Esophagus squamous epithelium (tissue), 5 donors: ENCODE measurements around the gene KBTBD6. TPM values are rescaled to one million over a fixed set of nuclear protein-coding genes. Genes with fewer than 3 reads are reported as not detected.
"Not testable (repeated sequence)": the region's sequence is repeated elsewhere in the genome, so short reads cannot be mapped to it uniquely, and the experiment has no call there.

Source experiments
- DNase-seq: peaks from one replicate; lab custom pipeline; 2025; lab: John Stamatoyannopoulos, UW
- H3K27ac ChIP-seq, 4 donors: fragments of 200-600 bp; sonication (generic); one replicate each; pipeline ENCODE4 v1.5.1; 2016 to 2019; ENCODE audit warnings: mild to moderate bottlenecking in 1 of 4
- H3K27me3 ChIP-seq, 4 donors: fragments of 200-600 bp; sonication (generic); 1 replicate in 3 of 4; 2 replicates in 1 of 4; pipeline versions ENCODE4 v1.5.1 to v1.6.0; 2017 to 2021; ENCODE audit warnings: antibody characterized with exemption in 1 of 4
- H3K36me3 ChIP-seq, 3 donors: fragments of 200-600 bp; sonication (generic); one replicate each; pipeline ENCODE4 v1.5.1; 2016 to 2019
- H3K4me1 ChIP-seq, 3 donors: fragments of 200-600 bp; sonication (generic); one replicate each; pipeline ENCODE4 v1.5.1; 2017 to 2019
- H3K4me3 ChIP-seq, 4 donors: fragments of 200-600 bp; sonication (generic); 1 replicate in 3 of 4; 2 replicates in 1 of 4; pipeline ENCODE4 v1.5.1; 2016 to 2019; ENCODE audit warnings: mild to moderate bottlenecking in 2 of 4, moderate library complexity in 1 of 4
- H3K9me3 ChIP-seq, 3 donors: fragments of 200-600 bp; sonication (generic); one replicate each; pipeline ENCODE4 v1.5.1; 2016 to 2019
- CTCF ChIP-seq, 6 experiments: fragments of 450-650 bp in 4 of 6; fragments of 200-600 bp in 2 of 6; sonication (generic) in 2 of 6; IDR thresholded peaks; one replicate each; pipeline ENCODE4 v1.5.1; 2016 to 2019; ENCODE audit warnings: antibody characterized with exemption in 6 of 6, mild to moderate bottlenecking in 4 of 6, moderate library complexity in 4 of 6
- POLR2A ChIP-seq, 4 donors: fragments of 450-650 bp; IDR thresholded peaks; one replicate each; pipeline ENCODE4 v1.6.1; 2017; ENCODE audit warnings: antibody characterized with exemption in 4 of 4, mild to moderate bottlenecking in 4 of 4, moderate library complexity in 3 of 4
- WGBS, 2 donors: methylation state at CpG; one replicate each; pipeline ENCODE4 v1.1.5; 2018; 5-methylcytosine and 5-hydroxymethylcytosine counted together
- intact Hi-C: fragments of 100-400 bp; cut with DNase I; formaldehyde crosslinking; loops from one replicate; pipeline ENCODE4 v1.15.0; 2022
- small RNA-seq, 4 donors: library from RNA; depleted of rRNA; stranded (forward); fragments of <200 nt; gene quantifications; one replicate each; pipeline ENCODE3, GENCODE V24; 2016
- total RNA-seq, 4 donors: library from RNA; depleted of rRNA; stranded (reverse); fragments of >200 nt; gene quantifications; one replicate each; pipeline ENCODE4 v1.1.0, GENCODE V29; 2016
- donor health status: DM: yes; HTN: yes; CAD: no.

The KBTBD6 gene
- total RNA-seq, 4 donors from 2014 or later, result 1.1 to 5.3 (median 4.1) TPM

DNA sequence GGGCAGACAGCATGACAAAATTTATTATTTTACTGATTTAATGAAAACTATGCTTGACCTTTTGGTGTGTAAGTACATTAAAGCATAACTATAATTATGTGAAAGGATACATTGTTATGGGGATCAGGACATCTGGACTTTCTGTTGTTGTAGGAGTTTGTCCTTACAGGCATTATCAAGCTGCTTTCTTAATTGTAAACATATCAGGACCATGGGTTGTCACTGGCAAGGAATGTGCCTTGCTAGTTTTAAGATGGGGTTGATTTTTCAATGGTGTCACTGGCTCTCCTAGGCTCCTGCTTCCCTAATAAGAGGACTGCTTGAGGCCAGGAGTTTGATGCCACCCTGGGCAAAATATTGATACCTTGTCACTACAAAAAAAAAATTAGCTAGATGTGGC is 32.6 kb downstream of the KBTBD6 start:
- Histone ChIP-seq H3K27ac (no peak overlapping the region), H3K9me3 (no peaks in the 10 kb centered on the region), H3K4me1 (no peaks in the 10 kb centered on the region), H3K36me3 (no peaks in the 10 kb centered on the region), H3K27me3 (no peaks in the 10 kb centered on the region), H3K4me3 (no peak overlapping the region)
- TF ChIP-seq POLR2A (IDR thresholded peaks at IDR 0.05), result no peak
- TF ChIP-seq CTCF (IDR thresholded peaks at IDR 0.05), result no peak
- intact Hi-C loops, result no loop called here
- DNase-seq, result no peak

- DNase-seq, result no peak
- whole genome bisulfite sequencing, 2 donors, result 89 to 100% methylated on average over 1 of the region's 1 CpG
Measured at GRCh38 chr13:41098761-41099160, 33.8 kb downstream of the KBTBD6 start.

GRCh38 chr13:41095681-41096080 is 36.9 kb downstream of the KBTBD6 start:
- H3K27me3 ChIP-seq, H3K27ac ChIP-seq, H3K9me3 ChIP-seq, intact Hi-C loops, H3K36me3 ChIP-seq, H3K4me3 ChIP-seq, H3K4me1 ChIP-seq, DNase-seq: not testable (repeated sequence)
- 80 to 97% methylated on average over 1 to 2 of the region's 2 CpGs for WGBS, 2 donors

More at GRCh38 chr13:41098761-41099160, 33.8 kb downstream of the KBTBD6 start:
- H3K36me3 ChIP-seq, result no peaks in the 10 kb centered on the region
- no peaks in the 10 kb centered on the region for H3K4me1 ChIP-seq
- H3K27ac ChIP-seq, result no peak overlapping the region
- intact Hi-C loops, result no loop called here
- H3K27me3 ChIP-seq, result no peaks in the 10 kb centered on the region
- no peak overlapping the region for H3K4me3 ChIP-seq
- TF ChIP-seq CTCF (IDR thresholded peaks at IDR 0.05) (no peak), POLR2A (IDR thresholded peaks at IDR 0.05) (no peak)
- H3K9me3 ChIP-seq, result no peaks in the 10 kb centered on the region

GRCh38 chr13:41085961-41086585 is 46.5 kb downstream of the KBTBD6 start:
- 54 to 65% methylated on average over 2 of the region's 2 CpGs for WGBS, 2 donors
- Histone ChIP-seq H3K36me3 (peaks cover 0 to 50% (median 0%) of the 10 kb centered on the region in 3 donors), H3K9me3 (no peaks in the 10 kb centered on the region), H3K4me3 (no peak overlapping the region), H3K27ac (no peak overlapping the region), H3K4me1 (no peaks in the 10 kb centered on the region), H3K27me3 (no peaks in the 10 kb centered on the region)
- TF ChIP-seq CTCF (IDR thresholded peaks at IDR 0.05) (no peak), POLR2A (IDR thresholded peaks at IDR 0.05) (no peak)
- intact Hi-C loops, result no loop called here
- DNase-seq, result no peak

DNA sequence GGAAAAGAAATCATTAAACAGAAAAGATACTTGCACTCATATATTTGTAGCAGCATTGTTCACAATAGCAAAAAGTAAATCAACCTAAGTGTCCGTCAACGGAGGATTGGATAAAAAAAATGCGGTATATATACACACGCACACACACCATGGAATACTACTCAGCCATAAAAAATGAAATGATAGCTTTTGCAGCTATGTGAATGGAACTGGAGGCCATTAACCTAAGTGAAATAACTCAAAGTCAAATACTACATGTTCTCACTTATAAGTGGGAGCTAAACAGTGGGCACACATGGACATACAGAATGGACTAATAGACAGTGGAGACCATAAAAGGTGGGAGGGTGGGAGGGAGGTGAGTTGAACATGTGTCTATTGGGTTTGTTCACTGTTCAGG is 52.9 kb downstream of the KBTBD6 start:
- no peaks in the 10 kb centered on the region for H3K27me3 ChIP-seq
- no peak for DNase-seq
- H3K27ac ChIP-seq, result no peak overlapping the region
- no peaks in the 10 kb centered on the region for H3K4me1 ChIP-seq
- 97 to 100% methylated on average over 4 of the region's 4 CpGs for WGBS, 2 donors
- intact Hi-C loops, result loop anchor here (5.0 kb wide), 1 partner anchor 143 kb away; no protein-coding TSS in a partner anchor
- H3K36me3 ChIP-seq, result peaks cover 0 to 99% (median 9%) of the 10 kb centered on the region in 3 donors
- no peak overlapping the region for H3K4me3 ChIP-seq
- TF ChIP-seq POLR2A (IDR thresholded peaks at IDR 0.05), result no peak
- TF ChIP-seq CTCF (IDR thresholded peaks at IDR 0.05), result no peak
- H3K9me3 ChIP-seq, result no peaks in the 10 kb centered on the region

Small RNAs within 50 kb of the gene (small RNA-seq; reads per million reads assigned to genes)
- 0 to 0.68 (median 0.27) reads per million in 4 donors for gene MIR3168
- 0 reads per million in 4 donors for gene RN7SL597P

Other genes starting within 250 kb of the KBTBD6 start
- 10 to 100 TPM; 61.9 to 84.5 (median 71.5) TPM for gene ELF1, start 113.5 kb downstream of the KBTBD6 start, total RNA-seq
- 10 to 100 TPM in 1 of 4 donors, 1 to 10 TPM in 3; 6.1 to 12.6 (median 7.1) TPM for gene WBP4, start 71.3 kb downstream of the KBTBD6 start, total RNA-seq
- 1 to 10 TPM; 2.6 to 5.9 (median 4.1) TPM for gene KBTBD7, start 61.8 kb upstream of the KBTBD6 start, total RNA-seq
- 10 to 100 TPM; 11.3 to 14.0 (median 12.2) TPM for gene MTRF1, start 130.8 kb upstream of the KBTBD6 start, total RNA-seq
- gene NAA16, start 178.5 kb upstream of the KBTBD6 start, total RNA-seq, result 10 to 100 TPM in 3 of 4 donors, 1 to 10 TPM in 1; 8.1 to 21.4 (median 12.1) TPM